CD4-positive, alpha-beta T cell treated with Interleukin-17A for 1 hour (primary cell): ENCODE data around the gene PSME1.

Experiments used
- DNase-seq: peaks from one replicate; pipeline ENCODE4 v3.0.0-alpha.2; 2020

PSME1 gene

GRCh38 chr14:24147761-24148428 is 11.9 kb downstream of the PSME1 start:
- DNase-seq, result no peak

- DNase-seq, result no peak
These were observed 13.4 kb downstream of the PSME1 start for GRCh38 chr14:24149302-24149969.

GRCh38 chr14:24150061-24150460 is 14.1 kb downstream of the PSME1 start:
- DNase-seq, result no peak

DNA sequence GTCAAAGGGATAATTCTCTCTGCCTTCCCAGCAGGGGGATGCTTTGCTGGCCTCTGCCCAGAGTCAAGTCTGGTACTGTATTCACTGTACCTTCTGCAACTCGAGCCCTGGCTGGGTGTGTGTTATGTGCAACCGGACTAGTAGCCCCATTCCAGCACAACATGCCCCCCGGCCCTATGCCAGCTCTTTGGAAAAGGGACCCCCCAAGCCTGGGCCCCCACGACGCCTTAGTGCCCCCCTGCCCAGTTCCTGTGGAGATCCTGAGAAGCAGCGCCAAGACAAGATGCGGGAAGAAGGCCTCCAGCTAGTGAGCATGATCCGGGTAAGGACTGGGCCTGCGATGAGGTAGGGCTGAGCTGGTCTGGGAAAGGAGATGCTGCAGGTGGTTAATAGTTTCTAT is 14.6 kb downstream of the PSME1 start:
- DNase-seq, result no peak

DNA sequence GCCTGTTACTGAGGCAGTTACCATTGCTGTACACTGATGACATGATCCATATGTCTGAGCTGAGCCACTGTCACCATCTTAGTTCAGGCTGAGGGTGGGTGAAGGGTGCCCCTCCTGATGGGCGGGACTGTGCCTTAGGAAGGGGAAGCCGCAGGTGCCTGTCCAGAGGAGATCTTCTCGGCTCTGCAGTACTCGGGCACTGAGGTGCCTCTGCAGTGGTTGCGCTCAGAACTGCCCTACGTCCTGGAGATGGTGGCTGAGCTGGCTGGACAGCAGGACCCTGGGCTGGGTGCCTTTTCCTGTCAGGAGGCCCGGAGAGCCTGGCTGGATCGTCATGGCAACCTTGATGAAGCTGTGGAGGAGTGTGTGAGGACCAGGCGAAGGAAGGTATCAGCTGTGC is 15.0 kb downstream of the PSME1 start:
- no peak for DNase-seq

GRCh38 chr14:24151404-24152080 is 15.5 kb downstream of the PSME1 start:
- no peak for DNase-seq

- no peak for DNase-seq
These were observed 19.1 kb downstream of the PSME1 start for GRCh38 chr14:24155100-24155499.

DNA sequence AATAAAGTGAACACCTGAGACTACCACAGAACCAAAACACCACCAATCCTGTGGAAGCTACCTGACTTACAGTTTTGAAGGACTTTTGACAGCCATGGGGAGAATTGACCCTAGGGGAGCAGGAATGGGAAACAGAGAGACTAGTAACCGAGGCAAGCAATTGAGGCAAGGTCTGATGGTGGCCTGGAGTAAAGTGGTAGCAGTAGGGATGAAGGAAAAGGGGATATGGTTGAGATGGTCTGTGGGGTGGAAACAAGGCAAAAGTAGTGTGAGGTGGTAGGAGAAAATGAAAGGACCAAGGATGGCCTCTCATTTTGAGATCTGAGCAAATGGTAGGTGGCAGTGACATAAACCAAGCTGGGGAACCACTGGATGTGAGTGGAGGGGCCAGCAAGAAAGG is 20.8 kb downstream of the PSME1 start:
- no peak for DNase-seq

GRCh38 chr14:24157331-24157730 is 21.3 kb downstream of the PSME1 start:
- no peak for DNase-seq

- DNase-seq, result no peak
These were observed 23.9 kb downstream of the PSME1 start for GRCh38 chr14:24159777-24160498.

GRCh38 chr14:24160499-24160849 is 24.5 kb downstream of the PSME1 start:
- no peak for DNase-seq

DNA sequence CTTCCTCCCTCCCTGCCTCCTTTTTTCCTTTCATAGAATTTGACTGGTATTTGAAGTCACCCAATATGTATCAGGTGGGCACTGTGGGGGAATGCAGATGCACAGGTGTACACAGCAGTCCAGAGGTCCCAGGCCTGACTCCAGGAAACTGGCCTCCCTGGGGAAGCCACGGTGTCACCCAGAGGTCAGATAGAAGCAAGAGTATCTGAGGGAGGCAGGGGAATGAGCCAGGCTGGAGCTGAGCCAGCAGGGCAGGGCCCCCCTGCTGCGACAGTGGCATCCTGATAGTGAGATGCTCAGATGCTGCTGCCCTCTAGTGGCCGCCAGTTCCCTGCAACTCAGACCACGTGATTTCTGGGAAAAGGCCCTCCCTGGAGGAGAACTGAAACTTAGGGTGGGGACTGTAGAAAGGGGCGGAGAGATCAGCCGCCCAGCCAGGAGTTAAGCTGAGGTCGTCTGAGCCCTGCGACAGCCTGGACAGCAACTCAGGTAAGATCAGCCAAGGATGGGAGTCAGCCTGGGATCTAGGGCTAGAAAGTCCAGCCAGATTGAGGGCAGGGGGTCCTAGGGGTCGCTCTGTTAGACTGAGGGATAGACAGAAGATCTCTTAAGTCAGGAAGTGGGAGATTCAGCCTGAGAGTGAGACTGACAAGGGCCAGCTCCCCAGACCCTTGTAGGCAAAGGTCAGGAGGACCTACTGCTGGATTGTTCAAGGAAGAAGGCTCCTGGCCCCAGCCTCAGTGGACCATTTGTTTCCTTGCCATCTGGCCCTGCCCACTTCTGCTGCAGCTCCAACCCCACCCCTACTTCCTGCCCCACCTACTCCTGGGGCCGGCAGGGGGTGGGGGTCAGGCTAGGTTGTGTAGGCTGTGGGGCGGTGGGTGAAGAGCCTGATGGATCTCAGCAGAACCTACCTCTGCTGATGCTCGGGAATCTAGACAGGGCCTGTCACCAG is 25.1 kb downstream of the PSME1 start, which contains the start of gene IRF9:
TSS of gene IRF9 (plus strand) at position 416 of the 955 bp plus-strand sequence. CDS start 880 bp downstream, outside the sequence.
- DNase-seq, result peak; percentile 98

GRCh38 chr14:24162093-24162492 is 26.1 kb downstream of the PSME1 start:
- DNase-seq, result no peak

- no peak for DNase-seq
These were observed 28.6 kb downstream of the PSME1 start for GRCh38 chr14:24164518-24164991.

DNA sequence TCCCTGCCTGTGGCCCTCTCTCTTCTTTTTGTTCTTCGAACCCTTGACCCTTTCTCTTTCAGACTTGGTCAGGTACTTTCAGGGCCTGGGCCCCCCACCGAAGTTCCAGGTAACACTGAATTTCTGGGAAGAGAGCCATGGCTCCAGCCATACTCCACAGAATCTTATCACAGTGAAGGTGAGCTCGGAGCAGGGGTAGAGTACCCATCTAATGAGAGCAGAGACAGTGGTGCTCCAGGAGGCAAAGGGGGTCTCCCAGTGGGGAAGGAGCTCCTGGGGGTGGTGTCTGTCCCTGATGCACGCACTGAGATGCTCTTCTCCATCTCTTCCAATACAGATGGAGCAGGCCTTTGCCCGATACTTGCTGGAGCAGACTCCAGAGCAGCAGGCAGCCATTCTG is 29.8 kb downstream of the PSME1 start:
- DNase-seq, result no peak

GRCh38 chr14:24167469-24168114 is 31.6 kb downstream of the PSME1 start:
- no peak for DNase-seq

DNA sequence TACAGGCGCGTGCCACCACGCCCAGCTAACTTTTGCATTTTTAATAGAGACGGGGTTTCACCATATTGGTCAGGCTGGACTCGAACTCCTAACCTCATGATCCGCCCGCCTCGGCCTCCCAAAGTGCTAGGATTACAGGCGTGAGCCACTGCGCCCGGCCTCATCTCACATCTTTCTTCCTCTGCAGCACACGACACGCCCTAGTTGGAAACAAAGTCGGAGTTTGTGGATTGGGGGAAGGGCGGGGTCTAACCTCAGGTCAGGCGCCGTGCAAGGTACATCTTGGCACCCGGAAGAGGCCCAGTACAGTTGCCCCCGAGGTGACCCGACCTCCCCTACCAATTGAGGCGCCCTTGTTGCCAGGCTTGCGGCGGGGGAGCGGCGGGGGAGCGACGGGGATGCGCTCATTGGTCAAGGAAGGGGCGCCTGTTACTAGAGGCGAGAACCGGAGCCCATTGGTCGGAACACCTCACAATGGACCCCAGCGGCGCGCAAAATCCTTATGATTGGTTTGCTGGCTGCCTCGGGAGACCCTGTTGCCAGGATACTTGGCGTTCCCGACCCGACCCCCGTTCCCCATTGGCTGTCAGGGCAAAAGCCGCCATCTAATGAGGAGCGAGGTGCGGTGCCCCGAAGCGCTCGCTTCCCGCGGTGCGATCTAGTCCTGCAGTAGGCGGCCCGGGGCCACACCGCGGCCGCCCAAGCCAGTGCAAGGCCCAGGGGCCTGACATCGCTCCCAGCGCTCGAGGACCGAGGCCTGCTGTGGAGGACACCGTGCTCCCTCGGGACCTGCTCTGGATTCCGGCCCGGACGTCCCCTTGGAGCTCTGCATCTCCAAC is 35.6 kb downstream of the PSME1 start, which contains the start of gene REC8:
TSS of gene REC8 (plus strand) at position 659 of the 839 bp plus-strand sequence. CDS start 473 bp downstream, outside the sequence.
- peak; percentile 74 for DNase-seq

DNA sequence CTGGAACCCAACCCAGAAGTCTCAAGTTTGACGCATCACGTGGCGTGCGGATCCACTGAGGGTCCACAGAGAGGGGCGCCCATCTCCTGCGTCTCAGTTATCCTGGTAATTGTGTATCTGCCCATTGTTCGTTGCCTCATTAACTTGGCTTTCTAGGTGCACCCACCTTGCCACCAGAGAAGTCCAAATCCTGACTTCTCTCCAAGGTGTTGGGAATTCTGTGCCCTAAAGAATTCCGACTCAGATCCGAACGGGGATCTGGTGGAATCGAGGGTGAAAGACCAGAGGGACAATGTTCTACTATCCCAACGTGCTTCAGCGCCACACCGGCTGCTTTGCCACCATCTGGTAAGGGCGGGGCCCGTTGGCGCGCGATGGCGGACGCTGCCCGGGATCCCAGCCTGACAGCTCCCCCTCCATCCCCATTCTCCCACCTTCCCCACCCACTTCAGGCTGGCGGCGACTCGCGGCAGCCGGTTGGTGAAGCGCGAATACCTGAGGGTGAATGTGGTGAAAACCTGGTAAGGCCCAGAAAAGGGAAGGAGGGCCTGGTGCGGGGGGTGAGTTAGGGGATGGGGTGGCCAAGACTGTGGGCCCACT is 36.4 kb downstream of the PSME1 start:
- DNase-seq, result no peak

- no peak for DNase-seq
These were observed 36.9 kb downstream of the PSME1 start for GRCh38 chr14:24172871-24173281.

- no peak for DNase-seq
These were observed 40.6 kb downstream of the PSME1 start for GRCh38 chr14:24176599-24176998.
